Testis (tissue), 2 donors: ENCODE results near the gene ZBTB7C.

Experiments
- POLR2A ChIP-seq: fragments of 450-650 bp; IDR thresholded peaks from one replicate; pipeline ENCODE4 v1.6.1; 2017; ENCODE audit warnings: antibody characterized with exemption, mild to moderate bottlenecking, moderate library complexity
- TF ChIP-seq, protein P1 (sequence below), 3 experiments: fragments of 450-650 bp in 2 of 3; fragments of 200-600 bp in 1 of 3; sonication (generic) in 1 of 3; IDR thresholded peaks; one replicate each; pipeline ENCODE4 v1.5.1; 2016 to 2019; ENCODE audit warnings: antibody characterized with exemption in 3 of 3, mild to moderate bottlenecking in 2 of 3, moderate library complexity in 1 of 3

DNA sequence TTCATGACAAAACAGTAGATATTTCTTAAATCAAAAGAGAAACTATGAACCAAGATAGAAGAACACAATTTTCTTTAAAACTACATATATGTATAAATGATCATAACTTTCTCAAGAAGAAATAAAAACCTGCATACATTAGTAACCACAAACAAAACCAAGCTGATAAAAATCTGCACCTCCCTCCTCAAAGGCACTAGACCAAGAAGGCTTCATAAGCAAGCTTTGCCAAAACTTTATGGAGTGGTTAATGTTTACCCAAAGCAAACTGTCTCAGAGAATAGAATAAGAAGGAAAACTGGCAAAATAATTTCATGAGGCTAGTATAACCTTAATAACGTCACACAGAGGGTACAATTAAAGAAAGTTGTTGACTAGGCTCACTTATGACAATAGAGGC, 138.3 kb downstream of the ZBTB7C start:
- TF ChIP-seq POLR2A: no peak
- TF ChIP-seq, protein P1, sequence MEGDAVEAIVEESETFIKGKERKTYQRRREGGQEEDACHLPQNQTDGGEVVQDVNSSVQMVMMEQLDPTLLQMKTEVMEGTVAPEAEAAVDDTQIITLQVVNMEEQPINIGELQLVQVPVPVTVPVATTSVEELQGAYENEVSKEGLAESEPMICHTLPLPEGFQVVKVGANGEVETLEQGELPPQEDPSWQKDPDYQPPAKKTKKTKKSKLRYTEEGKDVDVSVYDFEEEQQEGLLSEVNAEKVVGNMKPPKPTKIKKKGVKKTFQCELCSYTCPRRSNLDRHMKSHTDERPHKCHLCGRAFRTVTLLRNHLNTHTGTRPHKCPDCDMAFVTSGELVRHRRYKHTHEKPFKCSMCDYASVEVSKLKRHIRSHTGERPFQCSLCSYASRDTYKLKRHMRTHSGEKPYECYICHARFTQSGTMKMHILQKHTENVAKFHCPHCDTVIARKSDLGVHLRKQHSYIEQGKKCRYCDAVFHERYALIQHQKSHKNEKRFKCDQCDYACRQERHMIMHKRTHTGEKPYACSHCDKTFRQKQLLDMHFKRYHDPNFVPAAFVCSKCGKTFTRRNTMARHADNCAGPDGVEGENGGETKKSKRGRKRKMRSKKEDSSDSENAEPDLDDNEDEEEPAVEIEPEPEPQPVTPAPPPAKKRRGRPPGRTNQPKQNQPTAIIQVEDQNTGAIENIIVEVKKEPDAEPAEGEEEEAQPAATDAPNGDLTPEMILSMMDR (IDR thresholded peaks at IDR 0.05): no peak
